Sigmoid colon (tissue), 7 donors: ENCODE data around the gene NR1D2. TPM values are rescaled to one million over a fixed set of nuclear protein-coding genes. Genes with fewer than 3 reads are reported as not detected.
A peak's percentile ranks its signal among the peaks of the same experiment; 100 is the strongest.

Experiments
- DNase-seq: peaks from one replicate; pipeline ENCODE4 v3.0.0-alpha.2; 2019
- H3K27ac ChIP-seq, 4 donors: fragments of 200-600 bp; sonication (generic); one replicate each; pipeline ENCODE4 v1.5.1; 2016 to 2019; ENCODE audit warnings: mild to moderate bottlenecking in 1 of 4
- H3K27me3 ChIP-seq, 3 donors: fragments of 200-600 bp; sonication (generic); one replicate each; pipeline ENCODE4 v1.5.1; 2019; ENCODE audit warnings: mild to moderate bottlenecking in 1 of 3
- H3K36me3 ChIP-seq, 4 donors: fragments of 200-600 bp; sonication (generic); one replicate each; pipeline ENCODE4 v1.5.1; 2016 to 2019
- H3K4me1 ChIP-seq, 4 donors: fragments of 200-600 bp; sonication (generic); one replicate each; pipeline ENCODE4 v1.5.1; 2017 to 2019
- H3K4me3 ChIP-seq, 4 donors: fragments of 200-600 bp; sonication (generic); one replicate each; pipeline ENCODE4 v1.5.1; 2017 to 2019; ENCODE audit warnings: mild to moderate bottlenecking in 2 of 4, moderate library complexity in 1 of 4
- H3K9me3 ChIP-seq, 4 donors: fragments of 200-600 bp in 3 of 4; sonication (generic) in 3 of 4; one replicate each; pipeline versions ENCODE4 v1.5.1 to v1.6.1; 2013 to 2019
- EP300 ChIP-seq, 4 donors: sonication (generic); formaldehyde crosslinking; IDR thresholded peaks; one replicate each; pipeline ENCODE4 v1.6.1; 2017; ENCODE audit warnings: antibody characterized with exemption in 4 of 4
- POLR2A ChIP-seq, 2 donors: fragments of 450-650 bp; IDR thresholded peaks; one replicate each; pipeline ENCODE4 v1.6.1; 2016; ENCODE audit warnings: antibody characterized with exemption in 2 of 2, mild to moderate bottlenecking in 2 of 2, moderate library complexity in 2 of 2
- POLR2AphosphoS5 ChIP-seq, 4 donors: sonication (generic); formaldehyde crosslinking; IDR thresholded peaks; one replicate each; pipeline ENCODE4 v1.6.1; 2017; ENCODE audit warnings: antibody characterized with exemption in 4 of 4
- WGBS, 2 donors: extraction: QIAGEN DNeasy Blood & Tissue Kit; methylation state at CpG; one replicate each; pipeline ENCODE4 v1.1.7; 2013; 5-methylcytosine and 5-hydroxymethylcytosine counted together
- intact Hi-C: fragments of 100-400 bp; cut with DNase I; formaldehyde crosslinking; loops from one replicate; pipeline ENCODE4 v1.15.1; 2023
- polyA plus RNA-seq, 3 donors: library from polyadenylated mRNA; stranded (reverse); fragments of 200-250 nt; gene quantifications; one replicate each; pipeline ENCODE4 v1.2.3, GENCODE V29; 2013
- total RNA-seq, 4 donors: library from RNA; depleted of rRNA; stranded (reverse); fragments of >200 nt; gene quantifications; one replicate each; pipeline ENCODE4 v1.1.0, GENCODE V29; 2016
- TF ChIP-seq, protein P1 (sequence below), 4 experiments: fragments of 450-650 bp in 3 of 4; fragments of 200-600 bp in 1 of 4; IDR thresholded peaks; one replicate each; pipeline ENCODE4 v1.5.1; 2016 to 2019; ENCODE audit warnings: antibody characterized with exemption in 4 of 4, mild to moderate bottlenecking in 3 of 4, moderate library complexity in 2 of 4
- donor health status: healthy with polysubstance abuse.
- donor health status: Bipolar disorder and iron deficiency.
- donor health status: healthy.

NR1D2 gene
- total and polyA plus RNA-seq, 7 donors = 7.7 to 63.7 (median 43.8) TPM

DNA sequence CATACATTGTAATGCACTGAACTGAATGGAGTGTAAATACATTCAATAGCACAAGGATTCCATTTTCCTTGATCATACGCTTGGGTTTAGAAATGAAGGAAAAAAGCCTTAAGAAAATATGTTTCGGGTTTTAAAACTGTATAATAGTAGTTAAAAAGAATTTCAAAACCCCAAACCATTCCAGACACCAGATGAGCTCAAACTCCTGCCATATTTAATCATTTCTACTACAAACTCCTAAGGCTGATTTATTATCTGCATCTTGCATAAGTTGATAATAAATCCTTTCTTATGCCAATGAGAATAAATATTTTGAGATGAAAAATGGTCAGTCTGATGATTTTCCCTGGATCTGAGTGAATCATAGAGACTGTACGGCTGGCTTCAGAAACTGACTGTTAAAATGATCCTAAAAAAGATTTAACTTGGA, 51.0 kb downstream of the NR1D2 start:
- H3K27ac ChIP-seq = no peak overlapping the region
- H3K4me1 ChIP-seq = peaks cover 0 to 45% (median 43%) of the 10 kb centered on the region in 4 donors
- H3K36me3 ChIP-seq = no peaks in the 10 kb centered on the region
- no peaks in the 10 kb centered on the region for H3K27me3 ChIP-seq
- DNase-seq = no peak
- 86 to 91% methylated on average over 3 of the region's 3 CpGs for whole genome bisulfite sequencing, 2 donors
- H3K9me3 ChIP-seq = no peaks in the 10 kb centered on the region
- H3K4me3 ChIP-seq = no peak overlapping the region
- TF ChIP-seq POLR2A (IDR thresholded peaks at IDR 0.05) (no peak), POLR2AphosphoS5 (IDR thresholded peaks at IDR 0.05) (no peak), EP300 (IDR thresholded peaks at IDR 0.05) (no peak)
- TF ChIP-seq, protein P1, sequence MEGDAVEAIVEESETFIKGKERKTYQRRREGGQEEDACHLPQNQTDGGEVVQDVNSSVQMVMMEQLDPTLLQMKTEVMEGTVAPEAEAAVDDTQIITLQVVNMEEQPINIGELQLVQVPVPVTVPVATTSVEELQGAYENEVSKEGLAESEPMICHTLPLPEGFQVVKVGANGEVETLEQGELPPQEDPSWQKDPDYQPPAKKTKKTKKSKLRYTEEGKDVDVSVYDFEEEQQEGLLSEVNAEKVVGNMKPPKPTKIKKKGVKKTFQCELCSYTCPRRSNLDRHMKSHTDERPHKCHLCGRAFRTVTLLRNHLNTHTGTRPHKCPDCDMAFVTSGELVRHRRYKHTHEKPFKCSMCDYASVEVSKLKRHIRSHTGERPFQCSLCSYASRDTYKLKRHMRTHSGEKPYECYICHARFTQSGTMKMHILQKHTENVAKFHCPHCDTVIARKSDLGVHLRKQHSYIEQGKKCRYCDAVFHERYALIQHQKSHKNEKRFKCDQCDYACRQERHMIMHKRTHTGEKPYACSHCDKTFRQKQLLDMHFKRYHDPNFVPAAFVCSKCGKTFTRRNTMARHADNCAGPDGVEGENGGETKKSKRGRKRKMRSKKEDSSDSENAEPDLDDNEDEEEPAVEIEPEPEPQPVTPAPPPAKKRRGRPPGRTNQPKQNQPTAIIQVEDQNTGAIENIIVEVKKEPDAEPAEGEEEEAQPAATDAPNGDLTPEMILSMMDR (IDR thresholded peaks at IDR 0.05) = no peak
- intact Hi-C loops = no loop called here

DNA sequence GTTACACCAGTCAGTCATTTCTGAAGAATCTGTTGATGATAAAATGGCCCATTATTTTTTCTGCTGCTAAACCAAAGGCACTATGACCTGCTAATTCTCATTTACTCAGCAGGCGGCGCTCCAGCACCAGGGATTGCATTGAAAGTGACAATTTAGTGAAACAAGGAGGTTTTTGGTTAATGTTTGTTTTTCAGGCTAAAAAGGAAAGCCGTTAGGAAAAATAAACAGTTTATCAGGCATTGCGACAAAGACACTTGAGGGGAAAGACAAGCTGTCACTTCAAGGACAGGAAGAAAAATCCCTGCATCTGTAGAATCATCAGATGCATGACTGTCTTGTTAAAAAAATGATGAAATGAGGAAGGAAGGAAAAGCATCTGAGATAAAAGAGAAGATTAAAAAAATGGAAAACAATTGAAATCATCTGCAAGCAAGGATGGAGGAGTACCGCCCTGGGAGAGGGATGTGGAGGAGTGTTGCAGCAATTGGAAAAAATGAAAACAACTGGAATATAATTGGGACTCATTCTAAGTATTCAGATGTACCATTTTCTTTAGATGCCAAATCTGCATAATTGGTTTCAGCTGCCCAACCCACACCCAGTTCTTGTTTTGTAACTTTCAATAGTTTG, 54.0 kb downstream of the NR1D2 start:
- Histone ChIP-seq H3K9me3 (no peaks in the 10 kb centered on the region), H3K27me3 (no peaks in the 10 kb centered on the region), H3K36me3 (no peaks in the 10 kb centered on the region), H3K4me1 (peaks cover 0 to 16% (median 13%) of the 10 kb centered on the region in 4 donors), H3K27ac (no peak overlapping the region), H3K4me3 (no peak overlapping the region)
- peak; percentile 80 for DNase-seq
- 4 to 8% methylated on average over 5 of the region's 5 CpGs for WGBS, 2 donors
- intact Hi-C loops = loop anchor here (1.0 to 2.0 kb wide), 3 partner anchors 238 to 685 kb away; no protein-coding TSS in a partner anchor
- TF ChIP-seq POLR2A (IDR thresholded peaks at IDR 0.05) (no peak), EP300 (IDR thresholded peaks at IDR 0.05) (no peak), POLR2AphosphoS5 (IDR thresholded peaks at IDR 0.05) (no peak)
- TF ChIP-seq, protein P1 (IDR thresholded peaks at IDR 0.05) = peak; percentile 87 to 98 (median 94)

DNA sequence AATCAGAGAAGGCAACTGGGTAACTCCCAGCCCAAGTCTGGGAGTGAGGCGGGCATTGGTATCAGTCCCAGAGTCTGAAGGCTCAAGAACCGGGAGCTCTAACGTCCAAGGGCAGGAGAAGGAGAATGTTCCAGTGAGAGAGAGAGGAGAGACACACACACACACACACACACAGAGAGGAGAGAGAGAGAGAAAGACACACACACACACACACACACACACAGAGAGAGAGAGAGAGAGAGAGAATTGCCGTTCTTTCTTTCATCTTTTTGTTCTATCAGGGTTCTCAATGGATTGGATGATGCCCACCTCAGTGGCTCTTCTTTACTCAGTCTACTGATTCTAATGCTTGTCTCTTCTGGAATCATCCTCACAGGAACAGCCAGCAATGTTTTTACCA, 57.0 kb downstream of the NR1D2 start:
- Histone ChIP-seq H3K27me3 (no peaks in the 10 kb centered on the region), H3K36me3 (no peaks in the 10 kb centered on the region), H3K4me3 (no peak overlapping the region), H3K4me1 (peaks cover 0 to 8% (median 7%) of the 10 kb centered on the region in 4 donors), H3K9me3 (no peaks in the 10 kb centered on the region), H3K27ac (no peak overlapping the region)
- no peak for DNase-seq
- 89 to 91% methylated on average over 4 of the region's 4 CpGs for WGBS, 2 donors
- TF ChIP-seq POLR2A (IDR thresholded peaks at IDR 0.05) = no peak
- no peak for TF ChIP-seq EP300 (IDR thresholded peaks at IDR 0.05)
- TF ChIP-seq, protein P1 (IDR thresholded peaks at IDR 0.05) = no peak
- no peak for TF ChIP-seq POLR2AphosphoS5 (IDR thresholded peaks at IDR 0.05)
- intact Hi-C loops = no loop called here

DNA sequence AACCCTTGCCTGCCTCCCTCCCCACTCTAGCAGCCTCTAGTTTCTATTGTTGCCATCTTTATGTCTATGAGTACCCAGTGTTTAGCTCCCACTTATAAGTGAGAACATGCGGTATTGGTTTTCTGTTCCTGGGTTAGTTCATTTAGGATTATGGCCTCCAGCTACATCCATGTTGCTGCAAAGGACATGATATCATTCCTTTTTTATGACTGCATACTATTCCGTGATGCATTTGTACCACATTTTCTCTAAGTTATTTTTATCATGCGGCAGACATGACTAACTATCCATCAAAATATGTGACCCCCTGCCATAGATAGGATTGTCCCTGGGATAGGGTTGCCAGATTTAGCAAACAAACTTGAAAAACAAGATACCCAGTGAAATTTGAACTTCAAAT, 58.4 kb downstream of the NR1D2 start:
- TF ChIP-seq EP300 (IDR thresholded peaks at IDR 0.05) (no peak), POLR2A (IDR thresholded peaks at IDR 0.05) (no peak), POLR2AphosphoS5 (IDR thresholded peaks at IDR 0.05) (no peak)
- TF ChIP-seq, protein P1 (IDR thresholded peaks at IDR 0.05) = no peak
- Histone ChIP-seq H3K4me3 (no peak overlapping the region), H3K9me3 (no peaks in the 10 kb centered on the region), H3K36me3 (no peaks in the 10 kb centered on the region), H3K4me1 (peaks cover 0 to 8% (median 7%) of the 10 kb centered on the region in 4 donors), H3K27me3 (no peaks in the 10 kb centered on the region), H3K27ac (no peak overlapping the region)
- no peak for DNase-seq
- 94 to 96% methylated on average over 3 of the region's 3 CpGs for WGBS, 2 donors
- intact Hi-C loops = no loop called here
